H9 (cell line): Measurements from ENCODE around the gene PRICKLE3. TPM values are rescaled to one million over a fixed set of nuclear protein-coding genes. Genes with fewer than 3 reads are reported as not detected.

Experiments used
- DNase-seq: peaks from one replicate; pipeline ENCODE4 v3.0.0-alpha.2; 2017
- H2AFZ ChIP-seq: one replicate; pipeline ENCODE4 v1.6.1; 2013; ENCODE audit warnings: mild to moderate bottlenecking, low read length, control low read depth, moderate library complexity
- H2AK5ac ChIP-seq: 2 replicates; pipeline ENCODE4 v1.6.1; 2013; ENCODE audit warnings: low read length, control low read depth, mixed read lengths; ENCODE audit not compliant: insufficient read length
- H2BK120ac ChIP-seq: one replicate; pipeline ENCODE4 v1.6.1; 2013; ENCODE audit warnings: low read depth, mild to moderate bottlenecking, low read length, control low read depth, inconsistent platforms; ENCODE audit not compliant: poor library complexity, severe bottlenecking
- H2BK12ac ChIP-seq: 2 replicates; pipeline ENCODE4 v1.6.1; 2013; ENCODE audit warnings: low read length, control low read depth, mixed read lengths, low read depth; ENCODE audit not compliant: insufficient read length
- H2BK15ac ChIP-seq: 2 replicates; pipeline ENCODE4 v1.6.1; 2013; ENCODE audit warnings: low read depth, low read length, control low read depth
- H2BK20ac ChIP-seq: one replicate; pipeline ENCODE4 v1.6.1; 2013; ENCODE audit warnings: low read depth, mild to moderate bottlenecking, low read length, control low read depth, inconsistent platforms; ENCODE audit not compliant: poor library complexity, severe bottlenecking
- H2BK5ac ChIP-seq: 2 replicates; pipeline ENCODE4 v1.6.1; 2013; ENCODE audit warnings: low read length, control low read depth, mixed read lengths; ENCODE audit not compliant: insufficient read length
- H3K14ac ChIP-seq: 2 replicates; pipeline ENCODE4 v1.6.1; 2013; ENCODE audit warnings: low read length, control low read depth; ENCODE audit not compliant: insufficient read depth
- H3K18ac ChIP-seq: 2 replicates; pipeline ENCODE4 v1.6.1; 2013; ENCODE audit warnings: low read depth, mild to moderate bottlenecking, mixed read lengths, low read length, control low read depth; ENCODE audit not compliant: insufficient read length
- H3K23ac ChIP-seq: 2 replicates; pipeline ENCODE4 v1.6.1; 2013; ENCODE audit warnings: low read length, control low read depth, mixed read lengths, low read depth; ENCODE audit not compliant: insufficient read length
- H3K23me2 ChIP-seq: 2 replicates; pipeline ENCODE4 v1.6.1; 2013; ENCODE audit warnings: low read depth, mild to moderate bottlenecking, mixed read lengths, low read length, control low read depth; ENCODE audit not compliant: insufficient read length, poor library complexity, severe bottlenecking
- H3K27ac ChIP-seq: 2 replicates; pipeline ENCODE4 v1.5.1; 2013; ENCODE audit warnings: low read length, control low read depth, mixed read lengths, low read depth; ENCODE audit not compliant: insufficient read length
- H3K27me3 ChIP-seq: 2 replicates; pipeline ENCODE4 v1.6.1; 2013; ENCODE audit warnings: low read length, control low read depth, inconsistent platforms; ENCODE audit not compliant: insufficient read depth
- H3K4ac ChIP-seq: 2 replicates; pipeline ENCODE4 v1.6.1; 2013; ENCODE audit warnings: low read depth, mild to moderate bottlenecking, control low read depth, inconsistent platforms, low read length, moderate library complexity
- H3K4me1 ChIP-seq: 2 replicates; pipeline ENCODE4 v1.6.1; 2013; ENCODE audit warnings: low read length, control low read depth, inconsistent platforms; ENCODE audit not compliant: insufficient read depth
- H3K4me2 ChIP-seq: 2 replicates; pipeline ENCODE4 v1.6.1; 2013; ENCODE audit warnings: low read length, control low read depth, mixed read lengths; ENCODE audit not compliant: insufficient read length, insufficient read depth
- H3K56ac ChIP-seq: 2 replicates; pipeline ENCODE4 v1.6.1; 2013; ENCODE audit warnings: low read depth, mild to moderate bottlenecking, mixed read lengths, low read length, control low read depth; ENCODE audit not compliant: insufficient read length
- H3K79me1 ChIP-seq: 2 replicates; pipeline ENCODE4 v1.6.1; 2013; ENCODE audit warnings: low read depth, mild to moderate bottlenecking, moderate library complexity, low read length, control low read depth, inconsistent platforms; ENCODE audit not compliant: insufficient read depth, poor library complexity, severe bottlenecking
- H3K79me2 ChIP-seq: 2 replicates; pipeline ENCODE4 v1.6.1; 2013; ENCODE audit warnings: low read length, control low read depth, inconsistent platforms; ENCODE audit not compliant: insufficient read depth
- H3K9ac ChIP-seq: 2 replicates; pipeline ENCODE4 v1.6.1; 2013; ENCODE audit warnings: low read length, control low read depth, mixed read lengths; ENCODE audit not compliant: insufficient read length; ENCODE audit errors: extremely low read depth
- H3K9me3 ChIP-seq: one replicate; pipeline ENCODE4 v1.6.1; 2013; ENCODE audit warnings: low read depth, low read length, inconsistent platforms; ENCODE audit not compliant: control insufficient read depth
- H3T11ph ChIP-seq: one replicate; pipeline ENCODE4 v1.6.1; 2013; ENCODE audit warnings: mild to moderate bottlenecking, low read length, control low read depth, inconsistent platforms
- H4K20me1 ChIP-seq: one replicate; pipeline ENCODE4 v1.6.1; 2013; ENCODE audit not compliant: control insufficient read depth, insufficient read length, insufficient read depth
- H4K5ac ChIP-seq: 2 replicates; pipeline ENCODE4 v1.6.1; 2013; ENCODE audit warnings: low read depth, mild to moderate bottlenecking, mixed read lengths, low read length, control low read depth; ENCODE audit not compliant: insufficient read length
- H4K8ac ChIP-seq: replicated peaks from 2 replicates; pipeline ENCODE4 v1.6.1; 2013; ENCODE audit warnings: low read length, control low read depth, mixed read lengths, low read depth; ENCODE audit not compliant: insufficient read length
- H4K91ac ChIP-seq: 2 replicates; pipeline ENCODE4 v1.6.1; 2013; ENCODE audit warnings: low read depth, mild to moderate bottlenecking, moderate library complexity, mixed read lengths, low read length, control low read depth; ENCODE audit not compliant: insufficient read length
- H3K27ac Mint-ChIP-seq, 3 experiments: 2 replicates in 2 of 3; 3 replicates in 1 of 3; pipeline ENCODE4 v1.8.0; 2020 to 2021; ENCODE audit warnings: mixed read lengths in 3 of 3, mild to moderate bottlenecking in 1 of 3, moderate library complexity in 1 of 3
- H3K27me3 Mint-ChIP-seq: 2 replicates; pipeline ENCODE4 v1.8.0; 2021; ENCODE audit warnings: low read depth, mild to moderate bottlenecking, moderate library complexity, mixed read lengths
- H3K36me3 Mint-ChIP-seq, 3 experiments: 2 replicates in 2 of 3; 3 replicates in 1 of 3; pipeline ENCODE4 v1.8.0; 2020 to 2021; ENCODE audit warnings: low read depth in 3 of 3, mixed read lengths in 3 of 3; ENCODE audit not compliant: insufficient read depth in 1 of 3
- H3K4me1 Mint-ChIP-seq, 2 experiments: 2 replicates each; pipeline ENCODE4 v1.8.0; 2020; ENCODE audit warnings: mixed read lengths in 2 of 2
- H3K4me3 Mint-ChIP-seq, 2 experiments: 2 replicates in 1 of 2; 3 replicates in 1 of 2; pipeline ENCODE4 v1.8.0; 2020 to 2021; ENCODE audit warnings: mild to moderate bottlenecking in 2 of 2, mixed read lengths in 2 of 2, moderate library complexity in 1 of 2
- H3K9me3 Mint-ChIP-seq, 2 experiments: 2 replicates in 1 of 2; 3 replicates in 1 of 2; pipeline ENCODE4 v1.8.0; 2020; ENCODE audit warnings: mild to moderate bottlenecking in 2 of 2, mixed read lengths in 2 of 2, moderate library complexity in 1 of 2
- WGBS: extraction: QIAGEN DNeasy Blood & Tissue Kit; methylation state at CpG from one replicate; pipeline ENCODE4 v1.1.7; 2013; ENCODE audit warnings: missing lambda C conversion rate, low lambda C conversion rate, mixed read lengths; ENCODE audit not compliant: insufficient read length; ENCODE audit errors: extremely low coverage; 5-methylcytosine and 5-hydroxymethylcytosine counted together
- total RNA-seq: library from RNA; stranded (reverse); gene quantifications from 2 replicates; pipeline ENCODE4 v1.2.1, GENCODE V29; 2021
- TF ChIP-seq, protein P1 (sequence below): fragments of 200-600 bp; sonication (generic); conservative IDR thresholded peaks from 3 replicates; pipeline ENCODE4 v1.8.0; 2021; ENCODE audit warnings: antibody characterized with exemption, mild to moderate bottlenecking

Gene PRICKLE3
- total RNA-seq, 1 experiment from 2014 or later: 9.7 TPM

DNA sequence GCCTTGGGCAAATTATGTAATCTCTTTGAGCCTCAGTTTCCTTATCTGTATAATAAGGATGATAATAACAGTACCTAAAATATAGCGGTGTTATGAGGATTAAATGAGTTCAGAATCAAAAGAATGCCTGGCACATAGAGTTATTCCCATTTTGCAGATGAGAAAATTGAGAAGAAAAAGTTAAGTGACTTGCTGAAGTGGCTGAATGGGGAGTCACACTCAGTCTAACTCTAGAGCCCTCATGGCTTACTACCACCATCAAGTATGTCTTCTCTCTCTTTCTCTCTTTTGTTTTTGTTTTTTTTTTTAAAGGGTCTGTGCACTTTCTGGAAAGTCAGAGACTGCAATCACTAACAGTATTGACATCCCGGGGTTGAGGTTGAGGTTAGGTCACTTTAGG, 46.4 kb upstream of the PRICKLE3 start:
- no peak for DNase-seq
- Histone ChIP-seq H3K14ac (no peak overlapping the region), H3K4me1 (no peaks in the 10 kb centered on the region; the same call in 1 of the 2 replicates), H2BK5ac (no peak overlapping the region), H3K9ac (no peak overlapping the region), H2BK120ac (no peak overlapping the region), H3K4ac (no peak overlapping the region), H4K91ac (no peak overlapping the region), H3T11ph (no peak overlapping the region), H3K4me2 (no peak overlapping the region), H3K23ac (no peak overlapping the region), H4K5ac (no peak overlapping the region), H3K23me2 (no peaks in the 10 kb centered on the region), H3K56ac (no peak overlapping the region), H3K79me2 (no peaks in the 10 kb centered on the region), H2BK20ac (no peak overlapping the region), H3K18ac (no peak overlapping the region), H2AK5ac (no peak overlapping the region), H2BK12ac (no peak overlapping the region), H4K20me1 (no peaks in the 10 kb centered on the region), H3K79me1 (no peaks in the 10 kb centered on the region), H2BK15ac (no peak overlapping the region), H2AFZ (no peak overlapping the region), H3K27ac (no peak overlapping the region), H3K27me3 (no peaks in the 10 kb centered on the region), H3K9me3 (peaks cover 7% of the 10 kb centered on the region), H4K8ac (no peak overlapping the region)
- peaks cover 0 to 5% (median 1%) of the 10 kb centered on the region in 3 experiments; a peak in 4 of 7 replicates for H3K36me3 Mint-ChIP-seq
- TF ChIP-seq, protein P1, sequence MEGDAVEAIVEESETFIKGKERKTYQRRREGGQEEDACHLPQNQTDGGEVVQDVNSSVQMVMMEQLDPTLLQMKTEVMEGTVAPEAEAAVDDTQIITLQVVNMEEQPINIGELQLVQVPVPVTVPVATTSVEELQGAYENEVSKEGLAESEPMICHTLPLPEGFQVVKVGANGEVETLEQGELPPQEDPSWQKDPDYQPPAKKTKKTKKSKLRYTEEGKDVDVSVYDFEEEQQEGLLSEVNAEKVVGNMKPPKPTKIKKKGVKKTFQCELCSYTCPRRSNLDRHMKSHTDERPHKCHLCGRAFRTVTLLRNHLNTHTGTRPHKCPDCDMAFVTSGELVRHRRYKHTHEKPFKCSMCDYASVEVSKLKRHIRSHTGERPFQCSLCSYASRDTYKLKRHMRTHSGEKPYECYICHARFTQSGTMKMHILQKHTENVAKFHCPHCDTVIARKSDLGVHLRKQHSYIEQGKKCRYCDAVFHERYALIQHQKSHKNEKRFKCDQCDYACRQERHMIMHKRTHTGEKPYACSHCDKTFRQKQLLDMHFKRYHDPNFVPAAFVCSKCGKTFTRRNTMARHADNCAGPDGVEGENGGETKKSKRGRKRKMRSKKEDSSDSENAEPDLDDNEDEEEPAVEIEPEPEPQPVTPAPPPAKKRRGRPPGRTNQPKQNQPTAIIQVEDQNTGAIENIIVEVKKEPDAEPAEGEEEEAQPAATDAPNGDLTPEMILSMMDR: no peak
- H3K9me3 Mint-ChIP-seq: peaks cover 62 to 80% of the 10 kb centered on the region in 2 experiments
- peaks cover 1% of the 10 kb centered on the region for H3K27me3 Mint-ChIP-seq
- no peak overlapping the region for H3K27ac Mint-ChIP-seq
- no peak overlapping the region for H3K4me3 Mint-ChIP-seq
- WGBS: no CpG with 5 or more reads among the region's 2 CpGs
- peaks cover 9 to 21% of the 10 kb centered on the region in 2 experiments for H3K4me1 Mint-ChIP-seq
